Measurements from ENCODE around the gene AGMAT. TPM values are rescaled to one million over a fixed set of nuclear protein-coding genes. Genes with fewer than 3 reads are reported as not detected.
A peak's percentile ranks its signal among the peaks of the same experiment; 100 is the strongest.

AGMAT gene
- total RNA-seq, 4 donors from 2014 or later = 15.7 to 45.4 (median 39.6) TPM

- Histone ChIP-seq H3K4me3 (no peak overlapping the region), H3K36me3 (peaks cover 0 to 60% (median 0%) of the 10 kb centered on the region in 3 donors), H3K27me3 (no peaks in the 10 kb centered on the region), H3K27ac (no peak overlapping the region), H3K4me1 (no peaks in the 10 kb centered on the region), H3K9me3 (no peaks in the 10 kb centered on the region)
- TF ChIP-seq, protein P1, sequence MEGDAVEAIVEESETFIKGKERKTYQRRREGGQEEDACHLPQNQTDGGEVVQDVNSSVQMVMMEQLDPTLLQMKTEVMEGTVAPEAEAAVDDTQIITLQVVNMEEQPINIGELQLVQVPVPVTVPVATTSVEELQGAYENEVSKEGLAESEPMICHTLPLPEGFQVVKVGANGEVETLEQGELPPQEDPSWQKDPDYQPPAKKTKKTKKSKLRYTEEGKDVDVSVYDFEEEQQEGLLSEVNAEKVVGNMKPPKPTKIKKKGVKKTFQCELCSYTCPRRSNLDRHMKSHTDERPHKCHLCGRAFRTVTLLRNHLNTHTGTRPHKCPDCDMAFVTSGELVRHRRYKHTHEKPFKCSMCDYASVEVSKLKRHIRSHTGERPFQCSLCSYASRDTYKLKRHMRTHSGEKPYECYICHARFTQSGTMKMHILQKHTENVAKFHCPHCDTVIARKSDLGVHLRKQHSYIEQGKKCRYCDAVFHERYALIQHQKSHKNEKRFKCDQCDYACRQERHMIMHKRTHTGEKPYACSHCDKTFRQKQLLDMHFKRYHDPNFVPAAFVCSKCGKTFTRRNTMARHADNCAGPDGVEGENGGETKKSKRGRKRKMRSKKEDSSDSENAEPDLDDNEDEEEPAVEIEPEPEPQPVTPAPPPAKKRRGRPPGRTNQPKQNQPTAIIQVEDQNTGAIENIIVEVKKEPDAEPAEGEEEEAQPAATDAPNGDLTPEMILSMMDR (IDR thresholded peaks at IDR 0.05) = no peak
- no peak for TF ChIP-seq POLR2A (IDR thresholded peaks at IDR 0.05)
- no peak for DNase-seq
Measured at GRCh38 chr1:15568387-15569073, 16.3 kb downstream of the AGMAT start.

- H3K27me3 ChIP-seq = no peaks in the 10 kb centered on the region
- H3K27ac ChIP-seq = peak overlapping the region in 3 of 4 donors; percentile 45 to 74 (median 71)
- no peak overlapping the region for H3K4me3 ChIP-seq
- H3K4me1 ChIP-seq = no peaks in the 10 kb centered on the region
- no peak for TF ChIP-seq POLR2A (IDR thresholded peaks at IDR 0.05)
- TF ChIP-seq, protein P1 (IDR thresholded peaks at IDR 0.05) = no peak
- no peaks in the 10 kb centered on the region for H3K9me3 ChIP-seq
- peaks cover 0 to 48% (median 0%) of the 10 kb centered on the region in 3 donors for H3K36me3 ChIP-seq
- DNase-seq = peak in 2 of 3 donors; percentile 58 to 82
Measured at GRCh38 chr1:15559189-15559810, 25.6 kb downstream of the AGMAT start.

DNA sequence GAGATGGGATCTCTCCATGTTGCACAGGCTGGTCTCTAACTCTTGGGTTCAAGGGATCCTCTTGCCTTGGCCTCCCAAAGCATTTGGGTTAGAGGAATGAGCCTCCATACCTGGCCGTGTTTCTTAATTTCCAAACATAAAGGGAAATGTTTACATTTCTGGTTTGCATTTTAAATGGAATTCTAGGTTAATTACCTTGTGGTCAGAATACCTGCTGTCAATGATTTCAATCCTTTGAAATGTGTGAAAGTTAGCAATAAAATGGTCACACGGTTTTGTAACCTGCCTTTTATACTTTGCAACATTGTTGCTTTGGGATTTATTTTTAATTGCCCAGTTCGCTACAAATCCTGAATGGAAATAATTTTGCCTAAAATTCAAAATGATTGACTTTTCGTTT is 26.3 kb downstream of the AGMAT start:
- no peaks in the 10 kb centered on the region for H3K27me3 ChIP-seq
- H3K4me1 ChIP-seq = no peaks in the 10 kb centered on the region
- H3K9me3 ChIP-seq = no peaks in the 10 kb centered on the region
- DNase-seq = no peak
- H3K27ac ChIP-seq = peak overlapping the region in 3 of 4 donors; percentile 45 to 74 (median 71)
- TF ChIP-seq, protein P1 (IDR thresholded peaks at IDR 0.05) = no peak
- TF ChIP-seq POLR2A (IDR thresholded peaks at IDR 0.05) = no peak
- peaks cover 0 to 41% (median 0%) of the 10 kb centered on the region in 3 donors for H3K36me3 ChIP-seq
- no peak overlapping the region for H3K4me3 ChIP-seq

DNA sequence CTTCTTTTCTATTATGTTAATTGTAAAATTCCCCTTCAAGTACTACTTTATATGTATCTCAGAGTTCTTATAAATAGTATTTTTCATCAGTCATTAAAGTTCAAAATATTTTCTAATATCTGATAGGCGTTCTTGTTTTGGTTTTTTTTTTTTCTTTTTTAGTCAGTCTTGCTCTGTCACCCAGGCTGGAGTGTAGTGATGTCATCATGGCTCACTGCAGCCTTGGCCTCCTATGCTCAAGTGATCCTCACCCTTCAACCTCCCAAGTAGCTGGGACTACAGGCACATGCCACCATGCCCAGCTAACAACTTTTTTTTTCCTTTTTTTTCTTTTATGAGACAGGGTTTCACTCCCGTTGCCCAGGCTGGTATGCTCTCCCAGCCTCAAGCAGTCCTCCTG is 27.3 kb downstream of the AGMAT start:
- H3K4me1 ChIP-seq = no peaks in the 10 kb centered on the region
- peaks cover 0 to 31% (median 0%) of the 10 kb centered on the region in 3 donors for H3K36me3 ChIP-seq
- DNase-seq = peak in 1 of 3 donors; percentile 30
- TF ChIP-seq POLR2A (IDR thresholded peaks at IDR 0.05) = no peak
- TF ChIP-seq, protein P1 (IDR thresholded peaks at IDR 0.05) = no peak
- H3K4me3 ChIP-seq = no peak overlapping the region
- no peaks in the 10 kb centered on the region for H3K9me3 ChIP-seq
- no peaks in the 10 kb centered on the region for H3K27me3 ChIP-seq
- no peak overlapping the region for H3K27ac ChIP-seq

DNA sequence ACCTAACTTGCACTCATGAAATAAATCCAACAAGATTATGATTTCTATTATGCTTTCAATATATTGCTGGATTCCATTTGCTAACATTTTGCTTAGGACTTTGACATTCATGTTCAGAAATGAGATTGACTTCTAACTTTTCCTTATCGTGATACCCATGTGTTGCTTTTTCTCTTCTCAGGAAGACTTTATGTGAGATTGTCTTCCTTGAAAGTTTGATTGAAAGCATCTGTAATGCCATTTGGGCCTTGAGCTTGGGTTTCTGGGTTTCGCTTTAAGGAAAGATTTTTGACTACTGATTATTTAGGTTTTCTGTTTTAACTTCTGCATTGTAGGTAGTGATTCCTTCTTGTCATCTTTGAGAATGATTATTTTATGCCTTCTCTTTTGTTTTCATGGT is 27.8 kb downstream of the AGMAT start:
- Histone ChIP-seq H3K9me3 (no peaks in the 10 kb centered on the region), H3K4me3 (no peak overlapping the region), H3K4me1 (no peaks in the 10 kb centered on the region), H3K27ac (no peak overlapping the region), H3K36me3 (peaks cover 0 to 26% (median 0%) of the 10 kb centered on the region in 3 donors), H3K27me3 (no peaks in the 10 kb centered on the region)
- no peak for DNase-seq
- TF ChIP-seq POLR2A (IDR thresholded peaks at IDR 0.05) = no peak
- TF ChIP-seq, protein P1 (IDR thresholded peaks at IDR 0.05) = no peak
